ENCODE data around the gene ASB13.

DNA sequence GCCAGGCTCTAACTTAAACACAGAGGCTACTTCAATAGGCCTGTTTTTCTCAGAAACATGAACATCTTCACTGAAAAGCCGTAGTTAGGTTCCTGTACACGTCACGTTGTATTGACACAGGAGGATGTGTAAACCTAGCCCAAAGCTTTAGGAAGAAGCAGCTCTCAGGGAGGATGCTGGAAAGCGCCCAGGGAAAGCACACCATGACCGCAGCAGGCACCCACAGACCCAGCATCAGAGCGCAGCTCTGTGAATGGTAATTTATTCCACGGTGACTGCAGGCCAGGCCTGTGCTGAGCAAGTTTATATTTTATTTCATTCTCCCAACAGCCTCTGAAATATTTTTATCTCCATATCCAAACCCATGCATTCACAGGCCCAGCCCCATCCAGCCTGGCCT is 51.1 kb downstream of the ASB13 start:
- TF ChIP-seq POLR2A (IDR thresholded peaks at IDR 0.05; ENCODE audit: low read depth, low read length) (no peak), PAX5 (IDR thresholded peaks at IDR 0.05; ENCODE audit: insufficient read depth, low read length, severe bottlenecking) (no peak), TAF1 (IDR thresholded peaks at IDR 0.05; ENCODE audit: low read depth, low read length) (no peak), POLR2AphosphoS5 (IDR thresholded peaks at IDR 0.05; ENCODE audit: low read depth, low read length) (no peak), SPI1 (IDR thresholded peaks at IDR 0.05; ENCODE audit: low read depth, low read length) (no peak)

Measured in GM12891 (cell line).